ENCODE data around the gene PCED1A.

Gene PCED1A

GRCh38 chr20:2806351-2806701 is 34.1 kb downstream of the PCED1A start:
- H3K27ac ChIP-seq, result no peak overlapping the region
- no peak for TF ChIP-seq CTCF (conservative IDR thresholded peaks at IDR 0.05)

- TF ChIP-seq CTCF (conservative IDR thresholded peaks at IDR 0.05), result no peak
- no peak overlapping the region for H3K27ac ChIP-seq
These were observed 34.6 kb downstream of the PCED1A start for GRCh38 chr20:2805689-2806350.

- TF ChIP-seq CTCF (conservative IDR thresholded peaks at IDR 0.05), result no peak
- H3K27ac ChIP-seq, result no peak overlapping the region
These were observed 35.4 kb downstream of the PCED1A start for GRCh38 chr20:2804852-2805688.

GRCh38 chr20:2804041-2804828 is 36.2 kb downstream of the PCED1A start:
- H3K27ac ChIP-seq, result no peak overlapping the region
- TF ChIP-seq CTCF (conservative IDR thresholded peaks at IDR 0.05), result no peak

- TF ChIP-seq CTCF (conservative IDR thresholded peaks at IDR 0.05), result no peak
- no peak overlapping the region for H3K27ac ChIP-seq
These were observed 39.1 kb downstream of the PCED1A start for GRCh38 chr20:2801286-2801728.

- TF ChIP-seq CTCF (conservative IDR thresholded peaks at IDR 0.05), result no peak
- no peak within 1 kb of the TSS for H3K27ac ChIP-seq
These were observed 39.8 kb downstream of the PCED1A start, which contains the start of gene CPXM1 for GRCh38 chr20:2800521-2801285. CPXM1 (minus strand) TSS chr20:2800627; CDS start chr20:2800572, 55 bp downstream.
